T-helper 17 cell (primary cell): ENCODE results near the gene SGTB. TPM values are rescaled to one million over a fixed set of nuclear protein-coding genes. Genes with fewer than 3 reads are reported as not detected.
A peak's percentile ranks its signal among the peaks of the same experiment; 100 is the strongest.

Experiments used
- ATAC-seq: fragments of 150-1000 bp; cut with Tn5 transposase; 2 replicates; pipeline ENCODE4 v1.10.0; 2021; ENCODE audit warnings: mild to moderate bottlenecking, moderate library complexity
- DNase-seq, 3 donors: peaks; one replicate each; pipeline versions ENCODE4 v3.0.0 to v3.0.0-alpha.2; 2020 to 2021
- H3K9me3 ChIP-seq: one replicate; pipeline ENCODE4 v1.7.0; 2013; ENCODE audit warnings: low read length, mild to moderate bottlenecking; ENCODE audit not compliant: control insufficient read depth, poor library complexity, severe bottlenecking
- H3K27ac Mint-ChIP-seq: one replicate; pipeline ENCODE4 v1.8.0; 2022; ENCODE audit warnings: mild to moderate bottlenecking, moderate library complexity, mixed read lengths
- H3K27me3 Mint-ChIP-seq: one replicate; pipeline ENCODE4 v1.8.0; 2022; ENCODE audit warnings: mixed read lengths
- H3K36me3 Mint-ChIP-seq: one replicate; pipeline ENCODE4 v1.8.0; 2022; ENCODE audit warnings: low read depth, mixed read lengths
- H3K4me1 Mint-ChIP-seq: one replicate; pipeline ENCODE4 v1.8.0; 2022; ENCODE audit warnings: mild to moderate bottlenecking, mixed read lengths
- H3K4me3 Mint-ChIP-seq: one replicate; pipeline ENCODE4 v1.8.0; 2022; ENCODE audit warnings: mild to moderate bottlenecking, moderate library complexity, mixed read lengths
- total RNA-seq, 4 donors: library from RNA in 2 of 4; stranded (reverse) in 2 of 4; gene quantifications; one replicate each; pipeline ENCODE4 v1.2.3 and lab custom pipeline; 2022 to 2026

The SGTB gene, protein sequence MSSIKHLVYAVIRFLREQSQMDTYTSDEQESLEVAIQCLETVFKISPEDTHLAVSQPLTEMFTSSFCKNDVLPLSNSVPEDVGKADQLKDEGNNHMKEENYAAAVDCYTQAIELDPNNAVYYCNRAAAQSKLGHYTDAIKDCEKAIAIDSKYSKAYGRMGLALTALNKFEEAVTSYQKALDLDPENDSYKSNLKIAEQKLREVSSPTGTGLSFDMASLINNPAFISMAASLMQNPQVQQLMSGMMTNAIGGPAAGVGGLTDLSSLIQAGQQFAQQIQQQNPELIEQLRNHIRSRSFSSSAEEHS
- total RNA-seq (10 to 100 TPM; 52.7 to 52.8 TPM), total RNA-seq (lab: John Stamatoyannopoulos, UW) (98.0 to 137 reads per million in 2 donors)

DNA sequence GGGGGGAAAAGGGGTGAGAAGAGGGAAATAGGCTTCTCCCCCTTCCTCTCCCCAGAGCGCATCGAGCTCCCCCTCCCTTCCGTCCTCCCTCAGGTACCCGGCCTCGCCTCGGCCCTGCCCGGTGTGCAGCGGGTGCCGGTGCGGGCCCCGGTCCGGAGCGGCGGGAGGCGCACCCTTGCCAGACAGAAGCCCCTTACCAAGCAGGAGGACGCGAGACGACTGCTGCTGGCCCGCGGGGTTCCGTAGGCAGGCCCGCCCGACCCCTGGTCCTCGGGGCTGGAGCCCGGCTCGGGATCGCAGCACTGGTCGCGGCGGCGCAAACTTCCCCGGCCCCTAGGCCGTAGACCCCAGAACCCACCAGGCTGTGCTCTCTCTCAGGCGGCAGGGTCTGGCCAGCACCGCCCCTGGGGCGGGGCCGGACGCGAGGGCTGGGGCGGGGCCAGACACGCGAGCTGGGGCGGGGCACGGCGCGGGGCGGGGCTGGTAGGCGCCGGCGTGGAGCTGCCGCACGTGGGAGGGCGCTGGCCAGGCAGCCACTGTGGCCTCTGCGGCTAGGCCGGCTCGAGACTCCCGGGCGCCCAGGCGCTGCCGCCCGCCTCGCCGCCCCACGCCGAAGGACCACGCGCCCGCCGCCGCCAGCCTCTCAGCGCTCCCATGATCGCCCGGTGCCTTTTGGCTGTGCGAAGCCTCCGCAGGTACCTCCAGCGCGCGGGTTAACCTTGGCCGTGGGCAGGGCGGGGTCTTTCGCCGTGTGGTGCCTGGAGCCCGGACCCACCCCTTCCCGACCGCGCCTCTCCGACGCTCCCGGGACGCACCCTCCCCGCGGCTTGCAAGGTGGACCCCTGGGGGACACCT lies at the start of gene SGTB, which contains the start of gene NLN:
Gene SGTB, minus strand, starts transcription at position 390 of the 855 bp plus-strand sequence. CDS start 1,302 bp downstream, outside the sequence.
Gene NLN, plus strand, starts transcription at position 486 of the 855 bp plus-strand sequence. Its CDS starts 169 bp downstream, at position 655.
- Mint-ChIP-seq H3K27ac (peak within 1 kb of the TSS; percentile 70), H3K4me1 (peaks cover 24% of the 10 kb centered on the region), H3K36me3 (no peaks in the 10 kb centered on the region), H3K27me3 (no peaks in the 10 kb centered on the region), H3K4me3 (peak within 1 kb of the TSS; percentile 96)
- DNase-seq (peak; percentile 80 to 89 (median 86)), ATAC-seq (peak; percentile 90)
- no peaks in the 10 kb centered on the region for H3K9me3 ChIP-seq

DNA sequence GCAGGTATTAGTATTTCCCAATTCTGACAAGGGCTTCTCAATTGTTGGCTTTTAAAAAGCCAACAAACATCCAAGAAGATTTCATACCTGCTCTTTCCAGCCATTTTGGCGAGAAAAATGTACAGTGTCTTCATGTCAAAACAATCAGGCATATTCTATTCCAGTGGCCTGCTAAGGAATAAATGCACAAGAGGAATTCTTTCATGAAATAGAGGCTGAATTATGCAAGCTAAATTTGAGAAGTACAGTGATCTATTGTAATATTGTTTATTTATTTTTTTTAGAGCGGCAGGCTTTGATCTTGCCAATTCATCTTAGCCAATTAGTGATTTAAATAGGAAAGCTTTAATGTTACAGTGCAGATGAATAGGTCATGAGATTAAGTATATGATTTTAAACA lies 49.4 kb upstream of the SGTB start:
- DNase-seq, result no peak
- peaks cover 2% of the 10 kb centered on the region for H3K4me1 Mint-ChIP-seq
- no peaks in the 10 kb centered on the region for H3K36me3 Mint-ChIP-seq
- no peak for ATAC-seq
- H3K4me3 Mint-ChIP-seq, result no peak overlapping the region
- no peaks in the 10 kb centered on the region for H3K9me3 ChIP-seq
- no peaks in the 10 kb centered on the region for H3K27me3 Mint-ChIP-seq
- H3K27ac Mint-ChIP-seq, result no peak overlapping the region

DNA sequence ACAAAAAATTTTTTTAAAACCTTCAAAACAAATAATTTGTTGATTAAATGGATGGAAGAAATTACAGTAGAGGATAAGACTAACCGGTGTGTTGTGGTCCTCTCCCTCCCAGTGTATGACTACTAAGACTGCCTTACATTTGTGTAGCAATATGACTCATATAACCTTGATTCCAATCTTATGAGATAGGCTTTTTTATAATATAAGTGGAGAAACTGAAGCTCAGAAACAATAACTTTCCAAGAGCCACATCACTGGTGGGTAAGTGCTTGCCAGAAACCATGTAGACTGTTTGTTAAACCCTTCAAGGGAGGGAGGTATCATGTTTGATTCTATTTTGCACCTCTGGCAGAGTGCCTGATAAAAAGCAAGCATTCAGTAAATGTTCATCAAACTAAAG lies 47.6 kb upstream of the SGTB start:
- DNase-seq (no peak), ATAC-seq (no peak)
- no peaks in the 10 kb centered on the region for H3K9me3 ChIP-seq
- Mint-ChIP-seq H3K4me3 (no peak overlapping the region), H3K27ac (no peak overlapping the region), H3K4me1 (peaks cover 2% of the 10 kb centered on the region), H3K36me3 (no peaks in the 10 kb centered on the region), H3K27me3 (no peaks in the 10 kb centered on the region)

DNA sequence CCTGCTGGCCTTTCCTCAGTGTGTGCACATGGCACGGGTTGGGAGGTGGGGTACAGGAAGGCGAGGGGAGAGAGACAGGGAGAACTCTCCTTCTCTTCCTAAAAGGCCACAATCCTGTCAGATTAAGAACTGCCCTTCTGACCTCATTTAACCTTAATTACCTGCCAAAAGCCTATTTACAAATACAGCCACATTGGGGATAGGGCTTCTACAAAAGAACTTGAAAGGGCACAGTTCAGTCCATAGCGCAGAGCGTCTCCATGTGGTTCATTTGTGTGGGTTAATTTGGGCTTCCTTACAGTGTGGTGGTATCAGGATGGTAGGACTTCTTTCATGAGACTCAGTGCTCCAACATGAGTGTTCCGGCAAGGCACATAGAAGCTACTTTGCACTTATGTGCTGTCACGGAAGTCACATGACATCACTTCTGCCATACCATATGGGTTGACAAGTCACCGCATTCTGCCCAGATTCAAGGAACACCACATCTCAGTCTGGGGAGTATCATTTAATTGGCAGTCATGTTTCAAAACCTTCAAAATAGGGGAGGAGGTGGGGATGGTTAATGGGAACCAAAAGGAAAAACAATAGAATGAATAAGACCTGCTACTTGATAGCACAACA lies 46.9 kb upstream of the SGTB start:
- Mint-ChIP-seq H3K27me3 (no peaks in the 10 kb centered on the region), H3K27ac (no peak overlapping the region), H3K4me1 (peaks cover 2% of the 10 kb centered on the region), H3K36me3 (no peaks in the 10 kb centered on the region), H3K4me3 (no peak overlapping the region)
- no peak for ATAC-seq
- H3K9me3 ChIP-seq, result no peaks in the 10 kb centered on the region
- DNase-seq, result no peak

DNA sequence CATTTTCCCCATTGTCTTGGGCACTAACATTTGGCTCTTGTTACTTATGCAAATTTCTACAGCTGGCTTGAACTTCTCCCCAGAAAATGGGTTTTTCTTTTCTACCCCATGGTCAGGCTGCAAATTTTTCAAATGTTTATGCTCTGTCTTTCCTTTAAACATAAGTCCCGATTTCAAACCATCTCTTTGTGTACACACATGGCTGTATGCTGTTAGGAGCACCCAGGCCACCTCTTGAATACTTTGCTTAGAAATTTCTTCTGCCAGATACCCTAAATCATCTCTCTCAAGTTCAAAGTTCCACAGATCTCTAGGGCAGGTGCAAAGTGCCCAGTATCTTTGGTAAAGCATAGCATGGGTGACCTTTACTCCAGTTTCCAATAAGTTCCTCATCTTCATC lies 45.7 kb upstream of the SGTB start:
- Mint-ChIP-seq H3K4me1 (peaks cover 2% of the 10 kb centered on the region), H3K4me3 (no peak overlapping the region), H3K36me3 (no peaks in the 10 kb centered on the region), H3K27me3 (no peaks in the 10 kb centered on the region), H3K27ac (no peak overlapping the region)
- ATAC-seq (no peak), DNase-seq (no peak)
- H3K9me3 ChIP-seq, result no peaks in the 10 kb centered on the region

GRCh38 chr5:65766781-65767180 lies 44.9 kb upstream of the SGTB start:
- no peak for DNase-seq
- no peaks in the 10 kb centered on the region for H3K36me3 Mint-ChIP-seq
- H3K27ac Mint-ChIP-seq, result no peak overlapping the region
- H3K4me3 Mint-ChIP-seq, result no peak overlapping the region
- H3K27me3 Mint-ChIP-seq, result no peaks in the 10 kb centered on the region
- no peaks in the 10 kb centered on the region for H3K9me3 ChIP-seq
- no peak for ATAC-seq
- no peaks in the 10 kb centered on the region for H3K4me1 Mint-ChIP-seq

DNA sequence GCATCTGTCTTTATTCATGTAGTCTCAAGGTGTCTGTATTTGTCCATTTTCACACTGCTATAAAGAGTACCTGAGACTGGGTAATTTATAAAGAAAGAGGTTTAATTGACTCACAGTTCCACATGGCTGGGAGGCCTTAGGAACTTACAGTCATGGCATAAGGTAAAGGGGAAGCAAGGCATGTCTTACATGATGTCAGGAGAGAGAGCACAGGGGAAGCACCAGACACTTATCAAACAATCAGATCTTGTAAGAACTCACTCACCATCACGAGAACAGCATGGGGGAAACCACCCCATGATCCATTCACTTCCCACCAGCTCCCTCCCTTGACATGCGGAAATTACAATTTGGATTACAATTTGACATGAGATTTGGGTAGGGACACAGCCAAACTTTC lies 44.3 kb upstream of the SGTB start:
- DNase-seq (no peak), ATAC-seq (no peak)
- Mint-ChIP-seq H3K27me3 (no peaks in the 10 kb centered on the region), H3K4me1 (no peaks in the 10 kb centered on the region), H3K27ac (no peak overlapping the region), H3K36me3 (no peaks in the 10 kb centered on the region), H3K4me3 (no peak overlapping the region)
- no peaks in the 10 kb centered on the region for H3K9me3 ChIP-seq

DNA sequence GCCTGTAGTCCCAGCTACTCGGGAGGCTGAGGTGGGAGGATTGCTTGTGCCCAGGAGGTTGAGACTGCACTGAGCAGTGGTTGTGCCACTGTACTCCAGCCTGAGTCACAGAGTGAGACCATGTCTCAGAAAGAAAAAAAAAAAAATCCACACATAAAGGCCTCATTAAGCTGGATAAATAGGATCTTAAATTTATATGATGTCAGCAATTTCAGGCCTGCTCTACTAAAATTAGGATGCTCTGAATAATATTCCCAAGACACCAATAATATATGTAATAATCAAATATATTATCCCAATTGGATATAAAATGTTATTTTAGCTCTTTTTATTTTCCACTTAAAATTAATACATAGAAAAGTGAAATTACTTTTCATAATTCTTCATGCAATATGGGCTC lies 43.7 kb upstream of the SGTB start:
- Mint-ChIP-seq H3K4me3 (no peak overlapping the region), H3K4me1 (peaks cover 3% of the 10 kb centered on the region), H3K36me3 (no peaks in the 10 kb centered on the region), H3K27me3 (no peaks in the 10 kb centered on the region), H3K27ac (no peak overlapping the region)
- DNase-seq (no peak), ATAC-seq (no peak)
- no peaks in the 10 kb centered on the region for H3K9me3 ChIP-seq

- no peaks in the 10 kb centered on the region for H3K27me3 Mint-ChIP-seq
- no peaks in the 10 kb centered on the region for H3K9me3 ChIP-seq
- H3K4me3 Mint-ChIP-seq, result no peak overlapping the region
- no peak for DNase-seq
- no peak overlapping the region for H3K27ac Mint-ChIP-seq
- ATAC-seq, result no peak
- H3K4me1 Mint-ChIP-seq, result peaks cover 6% of the 10 kb centered on the region
- no peaks in the 10 kb centered on the region for H3K36me3 Mint-ChIP-seq
Observed at GRCh38 chr5:65762234-65762633, 40.3 kb upstream of the SGTB start.

- H3K27ac Mint-ChIP-seq, result peak overlapping the region; percentile 34
- no peak overlapping the region for H3K4me3 Mint-ChIP-seq
- H3K36me3 Mint-ChIP-seq, result no peaks in the 10 kb centered on the region
- no peaks in the 10 kb centered on the region for H3K27me3 Mint-ChIP-seq
- H3K4me1 Mint-ChIP-seq, result peaks cover 6% of the 10 kb centered on the region
- DNase-seq (peak in 2 of 3 donors; percentile 25 to 31), ATAC-seq (peak; percentile 96)
- no peaks in the 10 kb centered on the region for H3K9me3 ChIP-seq
Observed at GRCh38 chr5:65760504-65761275, 38.8 kb upstream of the SGTB start.

GRCh38 chr5:65758546-65759144 lies 36.7 kb upstream of the SGTB start:
- H3K9me3 ChIP-seq, result no peaks in the 10 kb centered on the region
- H3K4me3 Mint-ChIP-seq, result no peak overlapping the region
- H3K36me3 Mint-ChIP-seq, result no peaks in the 10 kb centered on the region
- peaks cover 6% of the 10 kb centered on the region for H3K4me1 Mint-ChIP-seq
- no peaks in the 10 kb centered on the region for H3K27me3 Mint-ChIP-seq
- ATAC-seq (no peak), DNase-seq (no peak)
- no peak overlapping the region for H3K27ac Mint-ChIP-seq

DNA sequence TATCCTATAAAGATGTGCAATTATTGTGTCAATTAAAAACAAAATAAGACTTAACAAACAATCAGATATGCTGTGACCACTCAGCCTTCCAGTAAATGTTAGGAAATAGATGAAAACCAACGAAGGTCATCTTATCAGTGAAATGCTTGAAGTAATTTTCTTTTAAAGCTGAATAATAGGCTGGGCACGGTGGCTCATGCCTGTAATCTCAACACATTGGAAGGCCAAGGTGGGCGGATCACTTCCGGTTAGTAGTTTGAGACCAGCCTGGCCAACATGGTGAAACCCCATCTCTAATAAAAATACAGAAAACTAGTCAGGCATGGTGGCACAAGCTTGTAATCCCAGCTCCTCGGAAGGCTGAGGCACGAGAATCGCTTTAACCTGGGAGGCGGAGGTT lies 31.3 kb upstream of the SGTB start:
- DNase-seq (no peak), ATAC-seq (no peak)
- Mint-ChIP-seq H3K27ac (no peak overlapping the region), H3K36me3 (no peaks in the 10 kb centered on the region), H3K27me3 (no peaks in the 10 kb centered on the region), H3K4me3 (no peak overlapping the region), H3K4me1 (no peaks in the 10 kb centered on the region)
- no peaks in the 10 kb centered on the region for H3K9me3 ChIP-seq
